ENCODE measurements around the gene ZNF737. TPM values are rescaled to one million over a fixed set of nuclear protein-coding genes. Genes with fewer than 3 reads are reported as not detected.

The ZNF737 gene
- total and polyA plus RNA-seq, 2 of the 13 experiments (the other 11 are each of a cell fraction or from before 2014, with no cell fraction given) = 2.0 to 5.0 TPM

DNA sequence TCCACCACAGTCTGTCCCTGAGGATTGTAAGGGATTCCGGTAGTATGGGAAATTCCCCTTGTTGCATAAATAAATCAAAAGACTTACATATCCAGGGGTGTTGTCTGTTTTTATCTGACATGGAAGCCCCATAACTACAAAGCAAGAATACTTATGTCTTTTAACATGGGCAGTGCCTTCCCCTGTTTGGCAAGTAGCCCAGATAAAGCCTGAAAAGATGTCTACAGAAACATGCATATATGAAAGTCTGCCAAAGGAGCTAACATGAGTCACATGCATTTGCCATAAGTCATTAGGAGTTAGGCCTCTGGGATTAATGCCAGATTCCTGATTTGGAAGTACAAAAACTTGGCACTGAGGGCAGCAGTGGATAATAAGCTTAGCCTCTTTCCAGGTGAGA lies 62.1 kb downstream of the ZNF737 start (continued):
- TF ChIP-seq, protein P1, sequence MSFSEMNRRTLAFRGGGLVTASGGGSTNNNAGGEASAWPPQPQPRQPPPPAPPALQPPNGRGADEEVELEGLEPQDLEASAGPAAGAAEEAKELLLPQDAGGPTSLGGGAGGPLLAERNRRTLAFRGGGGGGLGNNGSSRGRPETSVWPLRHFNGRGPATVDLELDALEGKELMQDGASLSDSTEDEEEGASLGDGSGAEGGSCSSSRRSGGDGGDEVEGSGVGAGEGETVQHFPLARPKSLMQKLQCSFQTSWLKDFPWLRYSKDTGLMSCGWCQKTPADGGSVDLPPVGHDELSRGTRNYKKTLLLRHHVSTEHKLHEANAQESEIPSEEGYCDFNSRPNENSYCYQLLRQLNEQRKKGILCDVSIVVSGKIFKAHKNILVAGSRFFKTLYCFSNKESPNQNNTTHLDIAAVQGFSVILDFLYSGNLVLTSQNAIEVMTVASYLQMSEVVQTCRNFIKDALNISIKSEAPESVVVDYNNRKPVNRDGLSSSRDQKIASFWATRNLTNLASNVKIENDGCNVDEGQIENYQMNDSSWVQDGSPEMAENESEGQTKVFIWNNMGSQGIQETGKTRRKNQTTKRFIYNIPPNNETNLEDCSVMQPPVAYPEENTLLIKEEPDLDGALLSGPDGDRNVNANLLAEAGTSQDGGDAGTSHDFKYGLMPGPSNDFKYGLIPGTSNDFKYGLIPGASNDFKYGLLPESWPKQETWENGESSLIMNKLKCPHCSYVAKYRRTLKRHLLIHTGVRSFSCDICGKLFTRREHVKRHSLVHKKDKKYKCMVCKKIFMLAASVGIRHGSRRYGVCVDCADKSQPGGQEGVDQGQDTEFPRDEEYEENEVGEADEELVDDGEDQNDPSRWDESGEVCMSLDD (CRISPR knock-in tag; IDR thresholded peaks at IDR 0.05; ENCODE audit: borderline replicate concordance) = no peak

Other genes starting within 250 kb of the ZNF737 start
- gene ZNF626, start 95.8 kb upstream of the ZNF737 start, total RNA-seq (2016; rRNA removed; fragmentation: Illumina TruSeq; extraction: Trizol) = 4.1 and 4.9 TPM in 2 replicates
- 3.5 and 3.6 TPM in 2 replicates for gene ZNF626, start 95.8 kb upstream of the ZNF737 start, polyA plus RNA-seq (2011; rRNA removed)
- 5.1 and 8.0 TPM in 2 replicates for gene ZNF66, start 210.5 kb upstream of the ZNF737 start, total RNA-seq (2016; rRNA removed; fragmentation: Illumina TruSeq; extraction: Trizol)
- 2.9 and 4.0 TPM in 2 replicates for gene ZNF66, start 210.5 kb upstream of the ZNF737 start, polyA plus RNA-seq (2011; rRNA removed)

All from HepG2 (cell line).